Adrenal gland (tissue), 12 donors: ENCODE data around the gene EYA3. TPM values are rescaled to one million over a fixed set of nuclear protein-coding genes. Genes with fewer than 3 reads are reported as not detected.

Experiments
- DNase-seq, 7 donors: peaks; one replicate each; pipeline ENCODE4 v3.0.0-alpha.2; 2019 to 2020
- H3K27ac ChIP-seq, 5 donors: fragments of 200-600 bp; sonication (generic) in 4 of 5; 1 replicate in 3 of 5; 2 replicates in 2 of 5; pipeline versions ENCODE4 v1.5.1 to v1.8.0; 2016 to 2020; ENCODE audit warnings: mild to moderate bottlenecking in 1 of 5
- H3K27me3 ChIP-seq: fragments of 200-600 bp; 2 replicates; pipeline ENCODE4 v1.8.0; 2021
- H3K36me3 ChIP-seq, 2 donors: fragments of 200-600 bp; replicated peaks in 1 of 2; 1 replicate in 1 of 2; 2 replicates in 1 of 2; pipeline versions ENCODE4 v1.5.1 to v1.8.0; 2018 to 2022
- H3K4me1 ChIP-seq, 2 donors: fragments of 200-600 bp; replicated peaks in 1 of 2; 1 replicate in 1 of 2; 2 replicates in 1 of 2; pipeline versions ENCODE4 v1.5.1 to v1.8.0; 2018 to 2021
- H3K4me3 ChIP-seq, 4 donors: fragments of 200-600 bp; sonication (generic) in 3 of 4; one replicate each; pipeline ENCODE4 v1.5.1; 2016 to 2018
- H3K9me3 ChIP-seq, 3 donors: fragments of 200-600 bp; sonication (generic) in 1 of 3; replicated peaks in 1 of 3; 1 replicate in 2 of 3; 2 replicates in 1 of 3; pipeline versions ENCODE4 v1.5.1 to v1.8.0; 2016 to 2021
- CTCF ChIP-seq, 6 experiments: fragments of 450-650 bp in 4 of 6; fragments of 200-600 bp in 2 of 6; sonication (generic) in 1 of 6; IDR thresholded peaks; 1 replicate in 5 of 6; 2 replicates in 1 of 6; pipeline versions ENCODE4 v1.5.1 to v1.8.0; 2016 to 2021; ENCODE audit warnings: antibody characterized with exemption in 6 of 6, mild to moderate bottlenecking in 2 of 6, moderate library complexity in 1 of 6
- POLR2A ChIP-seq, 2 donors: fragments of 450-650 bp; IDR thresholded peaks; one replicate each; pipeline ENCODE4 v1.6.1; 2017; ENCODE audit warnings: antibody characterized with exemption in 2 of 2, mild to moderate bottlenecking in 2 of 2, moderate library complexity in 1 of 2
- WGBS, 4 donors: extraction: QIAGEN DNeasy Blood & Tissue Kit in 2 of 4; methylation state at CpG; one replicate each; pipeline versions ENCODE4 v1.1.5 to v1.1.7; 2013 to 2017; 5-methylcytosine and 5-hydroxymethylcytosine counted together
- intact Hi-C, 2 donors: fragments of 100-400 bp; cut with DNase I; formaldehyde crosslinking; loops; one replicate each; pipeline versions ENCODE4 v1.14.1 to v1.15.0; 2022 to 2023
- polyA plus RNA-seq, 3 donors: library from polyadenylated mRNA; stranded (reverse); fragments of 200-250 nt in 2 of 3; fragments of 350-450 nt in 1 of 3; fragmentation: Illumina TruSeq in 1 of 3; extraction: RNeasy Lipid Tissue Mini Kit (QIAGEN cat#74804) in 1 of 3; gene quantifications; one replicate each; pipeline ENCODE4 v1.2.3, GENCODE V29; 2013 to 2014
- total RNA-seq, 9 donors: library from RNA; depleted of rRNA in 4 of 9; stranded (reverse); fragments of >200 nt in 4 of 9; fragments of 120-200 nt in 1 of 9; fragmentation: NEBNext Ultra II Directional in 1 of 9; extraction: Animal tissue kit (Norgen Biotek cat#: 25700) in 1 of 9; gene quantifications; one replicate each; pipeline versions ENCODE4 v1.1.0 to v1.2.4, GENCODE V29; 2013 to 2023
- donor health status: healthy with polysubstance abuse.
- donor health status: Bipolar disorder and iron deficiency.
- donor health status: DM: yes; HTN: yes; CAD: no.
- donor health status: DM: no; HTN: no; CAD: no.
- donor health status: DM: no; HTN: no; CAD: no.
- donor health status: DM: yes; HTN: yes; CAD: no.

EYA3 gene
- total and polyA plus RNA-seq, 12 donors: 4.3 to 28.9 (median 14.3) TPM

GRCh38 chr1:28104866-28105467 is 16.6 kb upstream of the EYA3 start:
- no peak overlapping the region for H3K27ac ChIP-seq
- no peaks in the 10 kb centered on the region for H3K4me1 ChIP-seq
- intact Hi-C loops: no loop called here
- WGBS, 4 donors: 18 to 38% (median 24%) methylated on average over 11 of the region's 11 CpGs
- H3K4me3 ChIP-seq: peak overlapping the region in 1 of 4 donors; percentile 51
- no peaks in the 10 kb centered on the region for H3K36me3 ChIP-seq
- no peaks in the 10 kb centered on the region for H3K27me3 ChIP-seq
- no peaks in the 10 kb centered on the region for H3K9me3 ChIP-seq
- TF ChIP-seq CTCF (IDR thresholded peaks at IDR 0.05): no peak
- TF ChIP-seq POLR2A (IDR thresholded peaks at IDR 0.05): no peak
- DNase-seq: peak; percentile 22 to 78 (median 34)

GRCh38 chr1:28102189-28102588 is 13.8 kb upstream of the EYA3 start:
- TF ChIP-seq CTCF (IDR thresholded peaks at IDR 0.05) (no peak), POLR2A (IDR thresholded peaks at IDR 0.05) (no peak)
- Histone ChIP-seq H3K36me3 (no peaks in the 10 kb centered on the region), H3K4me1 (no peaks in the 10 kb centered on the region), H3K27me3 (no peaks in the 10 kb centered on the region), H3K9me3 (no peaks in the 10 kb centered on the region), H3K27ac (no peak overlapping the region), H3K4me3 (no peak overlapping the region)
- WGBS, 4 donors: 86 to 94% (median 92%) methylated on average over 1 of the region's 1 CpG
- no peak for DNase-seq
- intact Hi-C loops: no loop called here

GRCh38 chr1:28099050-28099769 is 10.8 kb upstream of the EYA3 start:
- Histone ChIP-seq H3K27ac (no peak overlapping the region), H3K36me3 (no peaks in the 10 kb centered on the region), H3K4me3 (no peak overlapping the region), H3K4me1 (no peaks in the 10 kb centered on the region), H3K27me3 (no peaks in the 10 kb centered on the region), H3K9me3 (no peaks in the 10 kb centered on the region)
- DNase-seq: peak in 1 of 7 donors; percentile 5
- TF ChIP-seq CTCF (IDR thresholded peaks at IDR 0.05) (no peak), POLR2A (IDR thresholded peaks at IDR 0.05) (no peak)
- 82 to 87% (median 85%) methylated on average over 5 of the region's 5 CpGs for whole genome bisulfite sequencing, 4 donors
- intact Hi-C loops: no loop called here

GRCh38 chr1:28097100-28097472 is 8.7 kb upstream of the EYA3 start:
- H3K9me3 ChIP-seq: no peaks in the 10 kb centered on the region
- no peak overlapping the region for H3K4me3 ChIP-seq
- H3K36me3 ChIP-seq: no peaks in the 10 kb centered on the region
- DNase-seq: no peak
- 75 to 88% (median 82%) methylated on average over 4 of the region's 4 CpGs for WGBS, 4 donors
- no peaks in the 10 kb centered on the region for H3K27me3 ChIP-seq
- intact Hi-C loops: no loop called here
- no peaks in the 10 kb centered on the region for H3K4me1 ChIP-seq
- H3K27ac ChIP-seq: no peak overlapping the region
- TF ChIP-seq POLR2A (IDR thresholded peaks at IDR 0.05) (no peak), CTCF (IDR thresholded peaks at IDR 0.05) (no peak)
